Neutrophil (primary cell): ENCODE measurements around the gene EFCAB14.

Experiments used
- H3K27ac ChIP-seq: fragments of 200-600 bp; sonication (generic); 2 replicates; pipeline ENCODE4 v1.5.1; 2016; ENCODE audit warnings: mild to moderate bottlenecking, moderate library complexity
- H3K27me3 ChIP-seq: fragments of 200-600 bp; sonication (generic); 2 replicates; pipeline ENCODE4 v1.6.0; 2016; ENCODE audit warnings: mild to moderate bottlenecking
- H3K36me3 ChIP-seq: fragments of 200-600 bp; sonication (generic); 2 replicates; pipeline ENCODE4 v1.5.1; 2017
- H3K4me1 ChIP-seq, 2 experiments: fragments of 200-600 bp in 1 of 2; sonication (generic) in 1 of 2; 1 replicate in 1 of 2; 2 replicates in 1 of 2; pipeline versions ENCODE4 v1.5.1 to v1.6.1; 2013 to 2016; ENCODE audit warnings: low read depth in 1 of 2, low read length in 1 of 2, mild to moderate bottlenecking in 1 of 2, moderate library complexity in 1 of 2; ENCODE audit not compliant: control insufficient read depth in 1 of 2, insufficient read depth in 1 of 2
- H3K4me3 ChIP-seq, 2 experiments: fragments of 200-600 bp in 1 of 2; sonication (generic) in 1 of 2; 1 replicate in 1 of 2; 2 replicates in 1 of 2; pipeline ENCODE4 v1.5.1; 2013 to 2016; ENCODE audit warnings: low read depth in 1 of 2, low read length in 1 of 2, mild to moderate bottlenecking in 1 of 2, moderate library complexity in 1 of 2
- H3K9me3 ChIP-seq: fragments of 200-600 bp; sonication (generic); 2 replicates; pipeline ENCODE4 v1.5.1; 2016
- TF ChIP-seq, protein P1 (sequence below): fragments of 200-600 bp; sonication (generic); IDR thresholded peaks from 2 replicates; pipeline ENCODE4 v1.5.1; 2016; ENCODE audit warnings: antibody characterized with exemption

The EFCAB14 gene

DNA sequence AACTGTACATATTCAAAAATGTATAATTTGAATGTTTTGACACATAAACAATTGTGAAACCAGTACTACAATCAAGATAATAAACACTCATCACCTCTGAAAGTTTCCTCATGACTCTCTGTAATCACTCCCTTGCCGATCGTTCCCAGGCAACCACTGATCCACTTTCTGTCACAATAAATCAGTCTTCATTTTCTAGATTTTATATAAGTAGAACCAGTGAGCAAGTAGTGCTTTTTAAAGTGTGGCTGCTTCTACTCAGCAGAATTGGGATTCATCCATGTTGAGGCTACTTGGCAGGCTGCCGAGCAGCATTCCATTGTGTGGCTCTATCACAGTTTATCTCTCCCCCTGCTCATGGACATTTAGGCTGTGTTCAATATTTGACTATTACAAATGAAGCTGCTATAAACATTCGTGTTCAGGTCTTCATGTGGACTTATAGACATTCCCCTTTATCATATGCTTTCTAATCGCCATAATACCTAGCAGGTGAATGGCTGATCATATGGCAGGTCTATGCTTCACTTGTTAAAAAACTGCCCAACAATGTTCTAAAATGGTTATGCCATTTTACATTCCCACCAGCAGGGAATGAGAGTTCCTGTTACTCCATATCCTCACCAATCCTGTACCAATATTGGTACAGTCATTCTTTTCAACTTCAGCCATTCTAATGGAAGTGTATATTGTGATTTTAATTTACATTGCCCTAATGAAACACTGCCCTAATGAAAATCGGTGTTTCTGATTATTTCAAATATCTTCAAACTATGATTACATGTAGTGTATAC is 26.7 kb downstream of the EFCAB14 start:
- Histone ChIP-seq H3K36me3 (peaks cover 78% of the 10 kb centered on the region), H3K27ac (no peak overlapping the region), H3K4me1 (no peaks in the 10 kb centered on the region), H3K4me3 (no peak overlapping the region), H3K9me3 (no peaks in the 10 kb centered on the region), H3K27me3 (no peaks in the 10 kb centered on the region)
- TF ChIP-seq, protein P1, sequence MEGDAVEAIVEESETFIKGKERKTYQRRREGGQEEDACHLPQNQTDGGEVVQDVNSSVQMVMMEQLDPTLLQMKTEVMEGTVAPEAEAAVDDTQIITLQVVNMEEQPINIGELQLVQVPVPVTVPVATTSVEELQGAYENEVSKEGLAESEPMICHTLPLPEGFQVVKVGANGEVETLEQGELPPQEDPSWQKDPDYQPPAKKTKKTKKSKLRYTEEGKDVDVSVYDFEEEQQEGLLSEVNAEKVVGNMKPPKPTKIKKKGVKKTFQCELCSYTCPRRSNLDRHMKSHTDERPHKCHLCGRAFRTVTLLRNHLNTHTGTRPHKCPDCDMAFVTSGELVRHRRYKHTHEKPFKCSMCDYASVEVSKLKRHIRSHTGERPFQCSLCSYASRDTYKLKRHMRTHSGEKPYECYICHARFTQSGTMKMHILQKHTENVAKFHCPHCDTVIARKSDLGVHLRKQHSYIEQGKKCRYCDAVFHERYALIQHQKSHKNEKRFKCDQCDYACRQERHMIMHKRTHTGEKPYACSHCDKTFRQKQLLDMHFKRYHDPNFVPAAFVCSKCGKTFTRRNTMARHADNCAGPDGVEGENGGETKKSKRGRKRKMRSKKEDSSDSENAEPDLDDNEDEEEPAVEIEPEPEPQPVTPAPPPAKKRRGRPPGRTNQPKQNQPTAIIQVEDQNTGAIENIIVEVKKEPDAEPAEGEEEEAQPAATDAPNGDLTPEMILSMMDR = no peak

DNA sequence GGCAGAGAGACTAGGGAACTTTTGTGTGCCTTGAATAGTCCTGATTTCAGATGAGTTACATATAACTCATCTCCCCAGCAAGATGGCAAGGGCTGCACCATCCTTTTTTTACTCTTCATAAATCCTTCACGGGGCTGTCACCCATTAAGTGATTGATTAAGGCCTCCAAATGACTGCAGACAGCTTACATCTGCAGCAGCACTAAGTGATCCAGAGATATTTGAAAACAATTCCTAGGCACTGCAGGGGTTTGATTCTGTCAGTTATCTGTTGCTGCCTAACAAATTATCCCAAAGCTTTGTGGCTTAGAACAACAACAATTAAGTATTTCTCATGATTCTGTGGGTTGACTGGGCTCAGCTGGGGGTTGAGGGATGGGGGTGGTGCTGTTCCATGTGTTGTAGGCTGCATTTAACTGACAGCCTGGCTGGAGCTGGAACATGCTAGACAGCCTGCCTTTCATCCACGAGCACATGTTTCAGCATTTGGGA is 27.9 kb downstream of the EFCAB14 start:
- Histone ChIP-seq H3K4me3 (no peak overlapping the region), H3K4me1 (no peaks in the 10 kb centered on the region), H3K27ac (no peak overlapping the region), H3K9me3 (no peaks in the 10 kb centered on the region), H3K36me3 (peaks cover 80% of the 10 kb centered on the region), H3K27me3 (no peaks in the 10 kb centered on the region)
- TF ChIP-seq, protein P1 = no peak

GRCh38 chr1:46689897-46690296 is 29.0 kb downstream of the EFCAB14 start:
- Histone ChIP-seq H3K27ac (no peak overlapping the region), H3K4me3 (no peak overlapping the region), H3K9me3 (no peaks in the 10 kb centered on the region), H3K4me1 (no peaks in the 10 kb centered on the region), H3K27me3 (no peaks in the 10 kb centered on the region), H3K36me3 (peaks cover 81% of the 10 kb centered on the region)
- TF ChIP-seq, protein P1 = no peak

DNA sequence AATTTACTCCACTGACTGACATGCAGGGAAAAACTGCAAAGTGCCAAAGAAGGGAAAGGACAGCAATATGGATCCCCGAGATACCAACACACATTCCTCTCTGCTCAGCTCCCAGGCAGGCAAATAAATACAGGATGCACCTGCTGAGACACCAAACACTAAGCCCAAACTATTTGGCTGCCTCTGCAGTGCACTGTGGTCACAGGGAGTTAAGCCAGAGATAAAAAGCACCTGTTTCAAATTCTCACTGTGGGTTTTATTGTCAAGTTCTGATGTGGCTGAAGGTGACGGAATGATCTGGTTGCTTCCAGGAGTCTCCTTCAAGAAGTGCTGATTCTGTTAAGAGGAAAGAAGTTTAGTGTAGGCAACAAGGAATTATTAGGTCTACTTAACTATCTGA is 29.6 kb downstream of the EFCAB14 start:
- Histone ChIP-seq H3K36me3 (peaks cover 86% of the 10 kb centered on the region), H3K9me3 (no peaks in the 10 kb centered on the region), H3K4me1 (no peaks in the 10 kb centered on the region), H3K27ac (no peak overlapping the region), H3K27me3 (no peaks in the 10 kb centered on the region), H3K4me3 (no peak overlapping the region)
- TF ChIP-seq, protein P1 = no peak

DNA sequence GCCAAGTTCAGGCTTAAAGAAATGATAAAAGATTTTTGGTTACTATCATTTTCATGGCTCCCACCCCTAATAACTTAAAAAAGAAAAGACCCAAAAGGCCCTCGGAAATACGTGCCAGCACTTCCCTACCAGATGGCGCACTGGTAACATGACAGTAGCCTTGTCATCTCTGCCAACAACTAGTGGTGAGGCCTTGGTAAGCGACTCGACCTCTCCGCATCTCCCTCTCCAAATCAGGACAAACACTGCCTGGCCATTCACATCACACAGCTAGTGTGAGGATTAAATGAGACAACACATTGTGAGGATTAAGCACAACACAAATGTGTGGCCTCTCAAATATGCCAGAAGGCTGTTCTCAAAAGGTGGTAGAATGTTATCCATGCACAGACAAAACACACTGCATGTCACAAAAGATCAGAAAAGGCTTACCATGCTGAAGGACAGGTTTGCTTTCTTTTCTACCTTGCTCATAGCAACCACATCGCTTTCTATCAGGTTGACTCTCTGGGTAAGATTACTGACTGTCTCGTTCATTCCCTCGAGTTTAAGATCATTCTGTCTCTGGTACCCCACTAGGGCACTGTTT is 30.9 kb downstream of the EFCAB14 start:
- Histone ChIP-seq H3K4me1 (no peaks in the 10 kb centered on the region), H3K27ac (no peak overlapping the region), H3K36me3 (peaks cover 99% of the 10 kb centered on the region), H3K9me3 (no peaks in the 10 kb centered on the region), H3K27me3 (no peaks in the 10 kb centered on the region), H3K4me3 (no peak overlapping the region)
- TF ChIP-seq, protein P1 = no peak
